Measurements from ENCODE around the gene CLEC2D. TPM values are rescaled to one million over a fixed set of nuclear protein-coding genes. Genes with fewer than 3 reads are reported as not detected.
"Not testable (repeated sequence)": the region's sequence is repeated elsewhere in the genome, so short reads cannot be mapped to it uniquely, and the experiment has no call there.

CLEC2D gene
- total RNA-seq, 1 donor from 2014 or later, result 0.99 TPM

GRCh38 chr12:9699269-9699897 lies 29.9 kb downstream of the CLEC2D start:
- DNase-seq (ENCODE audit: low read depth in 2 of 2), result no peak

- DNase-seq (ENCODE audit: low read depth in 2 of 2), result peak; percentile 25 to 91
These were observed 30.5 kb downstream of the CLEC2D start for GRCh38 chr12:9699898-9700605.

- no peak for DNase-seq (ENCODE audit: low read depth in 2 of 2)
These were observed 31.1 kb downstream of the CLEC2D start for GRCh38 chr12:9700606-9700956.

- no peak for DNase-seq (ENCODE audit: low read depth in 2 of 2)
These were observed 32.1 kb downstream of the CLEC2D start for GRCh38 chr12:9701380-9702154.

GRCh38 chr12:9702255-9702654 lies 32.7 kb downstream of the CLEC2D start:
- no peak for DNase-seq (ENCODE audit: low read depth in 2 of 2)

GRCh38 chr12:9704561-9704960 lies 35.0 kb downstream of the CLEC2D start:
- not testable (repeated sequence) for DNase-seq (ENCODE audit: low read depth in 2 of 2)

- DNase-seq (ENCODE audit: low read depth in 2 of 2), result no peak
These were observed 36.7 kb downstream of the CLEC2D start for GRCh38 chr12:9706086-9706685.

GRCh38 chr12:9707356-9707755 lies 37.8 kb downstream of the CLEC2D start:
- DNase-seq (ENCODE audit: low read depth in 2 of 2), result no peak

- DNase-seq (ENCODE audit: low read depth in 2 of 2), result peak; percentile 74 to 76
These were observed 38.6 kb downstream of the CLEC2D start for GRCh38 chr12:9707864-9708808.

- DNase-seq (ENCODE audit: low read depth in 2 of 2), result peak in 1 of 2 donors; percentile 64
These were observed 39.3 kb downstream of the CLEC2D start for GRCh38 chr12:9708853-9709252.

- DNase-seq (ENCODE audit: low read depth in 2 of 2), result no peak
These were observed 41.3 kb downstream of the CLEC2D start for GRCh38 chr12:9710584-9711375.

- no peak for DNase-seq (ENCODE audit: low read depth in 2 of 2)
These were observed 42.2 kb downstream of the CLEC2D start for GRCh38 chr12:9711664-9712063.

GRCh38 chr12:9713032-9713558 lies 43.6 kb downstream of the CLEC2D start:
- not testable (repeated sequence) for DNase-seq (ENCODE audit: low read depth in 2 of 2)

GRCh38 chr12:9717070-9717925 lies 47.8 kb downstream of the CLEC2D start:
- no peak for DNase-seq (ENCODE audit: low read depth in 2 of 2)

GRCh38 chr12:9718968-9719367 lies 49.5 kb downstream of the CLEC2D start:
- DNase-seq (ENCODE audit: low read depth in 2 of 2), result no peak

- DNase-seq (ENCODE audit: low read depth in 2 of 2), result no peak
These were observed 50.3 kb downstream of the CLEC2D start for GRCh38 chr12:9719790-9720189.

GRCh38 chr12:9721394-9722092 lies 52.0 kb downstream of the CLEC2D start:
- DNase-seq (ENCODE audit: low read depth in 2 of 2), result peak in 1 of 2 donors; percentile 44

- no peak for DNase-seq (ENCODE audit: low read depth in 2 of 2)
These were observed 54.5 kb downstream of the CLEC2D start for GRCh38 chr12:9724023-9724422.

All from lung microvascular endothelial cell (primary cell).